NOMO-1 treated with dmso at 0.1 percent for 144 hours (cell line): ENCODE measurements around the gene NME4.

ENCODE experiments used
- DNase-seq: peaks from one replicate; lab custom pipeline; 2025; ENCODE audit not compliant: unreplicated experiment; lab: John Stamatoyannopoulos, UW

The NME4 gene

GRCh38 chr16:425082-425718 lies 28.2 kb downstream of the NME4 start, which contains the start of gene RAB11FIP3:
TSS of gene RAB11FIP3 (plus strand) at chr16:425649. CDS start at chr16:426007, 358 bp downstream.
- peak; percentile 52 for DNase-seq

GRCh38 chr16:425740-426114 lies 28.7 kb downstream of the NME4 start:
- no peak for DNase-seq

GRCh38 chr16:426115-426905 lies 29.3 kb downstream of the NME4 start:
- DNase-seq: no peak

DNA sequence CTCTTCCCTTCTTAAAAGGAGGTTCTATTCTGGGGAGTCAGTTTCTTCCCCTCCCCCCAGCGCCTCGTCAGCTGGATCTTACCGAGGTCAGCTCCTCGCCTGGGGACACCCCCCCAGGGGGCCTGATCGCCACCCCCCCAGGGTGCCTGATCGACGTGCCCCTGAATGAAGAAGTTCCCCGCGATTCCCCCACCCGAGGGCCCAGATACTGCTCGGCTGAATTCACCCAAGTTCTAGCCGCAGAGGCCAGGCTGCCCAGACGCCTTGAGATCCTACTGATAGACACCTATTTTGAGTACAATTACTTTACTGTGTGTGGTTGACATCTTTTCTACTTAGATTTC lies 29.9 kb downstream of the NME4 start:
- DNase-seq: no peak

DNA sequence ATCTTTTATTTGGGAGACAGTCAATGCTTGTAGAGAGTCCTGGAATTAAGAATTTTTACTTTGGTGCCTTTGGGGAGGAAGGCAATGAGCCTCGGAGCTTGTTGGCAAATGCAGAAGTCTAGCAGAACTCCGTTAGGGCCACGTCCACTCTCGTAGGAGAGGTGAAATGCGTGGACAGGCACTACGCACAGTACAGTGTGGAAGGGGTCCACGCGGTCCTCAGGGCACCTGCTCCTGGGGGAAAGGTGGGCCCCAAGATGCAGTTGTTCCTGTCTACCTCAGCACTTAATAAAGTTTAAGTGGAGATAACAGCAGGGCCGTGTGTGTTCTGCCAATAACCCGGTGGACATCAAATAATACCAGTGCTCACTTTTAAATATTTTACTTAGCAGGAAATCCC lies 30.3 kb downstream of the NME4 start:
- DNase-seq: no peak

DNA sequence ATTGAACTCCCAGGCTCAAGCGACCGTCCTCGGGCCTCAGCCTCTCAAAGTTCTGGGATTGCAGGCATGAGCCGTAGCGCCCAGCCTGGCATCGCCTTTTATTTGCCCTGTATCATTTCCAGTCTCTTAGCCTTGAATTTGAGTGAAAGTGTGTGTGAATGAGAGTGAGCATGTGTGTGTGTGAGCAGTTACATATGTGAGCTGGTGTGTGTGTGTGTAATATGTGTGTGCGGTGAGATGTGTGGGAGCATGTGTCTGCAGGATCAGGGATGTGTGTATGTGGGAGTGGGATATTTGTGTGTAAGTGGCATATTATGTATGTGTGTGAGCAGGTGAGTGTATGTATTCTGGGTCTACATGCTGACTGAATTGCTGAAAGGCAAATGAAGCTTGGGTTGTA lies 33.9 kb downstream of the NME4 start:
- no peak for DNase-seq

GRCh38 chr16:440627-441026 lies 43.6 kb downstream of the NME4 start:
- no peak for DNase-seq

DNA sequence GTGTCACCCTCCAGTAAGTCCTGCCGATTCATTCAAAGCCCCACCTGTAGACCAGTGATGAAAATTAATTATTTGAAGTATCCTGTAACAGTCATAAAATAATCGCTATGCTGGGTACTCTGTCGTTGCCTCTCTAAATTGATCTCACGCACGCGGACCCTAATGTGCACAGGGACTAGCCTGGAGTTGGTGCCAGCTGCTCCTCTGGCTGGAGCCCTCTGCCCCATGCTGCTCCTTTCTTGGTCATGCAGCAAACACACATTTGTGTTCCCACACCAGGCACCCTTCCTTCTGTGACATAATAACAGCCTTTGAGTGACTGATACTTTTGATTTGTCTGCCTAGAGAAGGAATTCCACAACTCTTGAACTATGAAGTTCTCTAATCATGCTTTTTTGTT lies 44.4 kb downstream of the NME4 start:
- no peak for DNase-seq

GRCh38 chr16:442976-443375 lies 46.0 kb downstream of the NME4 start:
- DNase-seq: no peak

- DNase-seq: no peak
These were observed 47.0 kb downstream of the NME4 start for GRCh38 chr16:444027-444426.

DNA sequence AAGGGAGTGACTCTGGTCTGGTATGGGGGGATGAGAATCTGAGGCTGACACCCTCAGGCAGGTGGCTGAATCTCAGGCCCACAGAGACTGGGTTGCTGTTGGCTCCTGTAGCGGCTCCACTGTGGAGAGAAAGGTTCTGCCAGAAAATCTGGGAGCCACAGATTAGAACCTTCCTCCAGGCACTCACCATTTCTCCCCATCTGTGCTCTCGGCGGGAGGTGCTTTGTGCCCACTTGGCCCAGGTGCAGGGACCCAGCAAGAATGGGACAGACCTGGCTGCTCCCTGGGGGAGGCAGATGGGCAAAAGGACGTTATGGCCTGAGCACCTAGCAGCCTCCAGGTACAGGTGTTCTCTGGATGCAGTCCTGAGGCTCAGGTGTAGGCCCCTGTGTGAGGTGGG lies 48.6 kb downstream of the NME4 start:
- no peak for DNase-seq
